Naive thymus-derived CD4-positive, alpha-beta T cell (primary cell): ENCODE data around the gene MVK. TPM values are rescaled to one million over a fixed set of nuclear protein-coding genes. Genes with fewer than 3 reads are reported as not detected.

ENCODE experiments used
- ATAC-seq: fragments of 150-1000 bp; cut with Tn5 transposase; 2 replicates; pipeline ENCODE4 v1.10.0; 2021; ENCODE audit warnings: mild to moderate bottlenecking, moderate library complexity
- CTCF ChIA-PET: fragments of 350-600 bp; sonication (Branson Sonifier 250); formaldehyde crosslinking; loops from one replicate; lab custom pipeline; 2021; ENCODE audit warnings: antibody characterized with exemption; lab: Charles Lee
- POLR2A ChIA-PET: fragments of 350-600 bp; sonication (Branson Sonifier 250); formaldehyde crosslinking; loops from one replicate; lab custom pipeline; 2021; ENCODE audit warnings: antibody characterized with exemption, inconsistent platforms; lab: Charles Lee
- DNase-seq, 9 donors: peaks; one replicate each; pipeline versions ENCODE4 v3.0.0 to v3.0.0-alpha.2; 2020 to 2022; ENCODE audit warnings: mixed read lengths in 1 of 9
- H3K27ac ChIP-seq: one replicate; pipeline ENCODE4 v1.7.0; 2013; ENCODE audit warnings: mild to moderate bottlenecking, low read depth, low read length, moderate library complexity
- H3K27me3 ChIP-seq, 2 donors: one replicate each; pipeline ENCODE4 v1.7.0; 2013; ENCODE audit warnings: low read length in 2 of 2, mild to moderate bottlenecking in 2 of 2, moderate library complexity in 2 of 2; ENCODE audit not compliant: control insufficient read depth in 2 of 2, insufficient read depth in 2 of 2
- H3K36me3 ChIP-seq, 3 experiments: 1 replicate in 2 of 3; 2 replicates in 1 of 3; pipeline ENCODE4 v1.7.0; 2013; ENCODE audit warnings: low read length in 3 of 3, mild to moderate bottlenecking in 3 of 3, moderate library complexity in 1 of 3; ENCODE audit not compliant: insufficient read depth in 3 of 3, control insufficient read depth in 2 of 3
- H3K4me1 ChIP-seq, 2 donors: one replicate each; pipeline ENCODE4 v1.7.0; 2013; ENCODE audit warnings: low read length in 2 of 2, mild to moderate bottlenecking in 2 of 2, moderate library complexity in 1 of 2; ENCODE audit not compliant: control insufficient read depth in 2 of 2, insufficient read depth in 2 of 2
- H3K4me3 ChIP-seq: 2 replicates; pipeline ENCODE4 v1.7.0; 2013; ENCODE audit warnings: mild to moderate bottlenecking, low read length
- H3K9me3 ChIP-seq, 3 experiments: 1 replicate in 2 of 3; 2 replicates in 1 of 3; pipeline ENCODE4 v1.7.0; 2013; ENCODE audit warnings: low read length in 3 of 3; ENCODE audit not compliant: control insufficient read depth in 2 of 3
- H3K27ac Mint-ChIP-seq, 9 donors: one replicate each; pipeline ENCODE4 v1.8.0; 2020 to 2022; ENCODE audit warnings: mixed read lengths in 9 of 9, mild to moderate bottlenecking in 8 of 9, moderate library complexity in 5 of 9, inconsistent platforms in 2 of 9
- H3K27me3 Mint-ChIP-seq, 5 donors: one replicate each; pipeline ENCODE4 v1.8.0; 2021 to 2022; ENCODE audit warnings: mixed read lengths in 5 of 5, mild to moderate bottlenecking in 1 of 5
- H3K36me3 Mint-ChIP-seq, 5 donors: one replicate each; pipeline ENCODE4 v1.8.0; 2020 to 2022; ENCODE audit warnings: mixed read lengths in 5 of 5, mild to moderate bottlenecking in 3 of 5, inconsistent platforms in 1 of 5
- H3K4me1 Mint-ChIP-seq, 7 donors: one replicate each; pipeline ENCODE4 v1.8.0; 2020 to 2022; ENCODE audit warnings: mixed read lengths in 7 of 7, mild to moderate bottlenecking in 3 of 7, inconsistent platforms in 1 of 7
- H3K4me3 Mint-ChIP-seq, 10 donors: one replicate each; pipeline ENCODE4 v1.8.0; 2020 to 2022; ENCODE audit warnings: mild to moderate bottlenecking in 10 of 10, mixed read lengths in 10 of 10, moderate library complexity in 6 of 10, inconsistent platforms in 2 of 10
- H3K9me3 Mint-ChIP-seq, 11 donors: one replicate each; pipeline ENCODE4 v1.8.0; 2020 to 2022; ENCODE audit warnings: mixed read lengths in 11 of 11, mild to moderate bottlenecking in 4 of 11, inconsistent platforms in 1 of 11, moderate library complexity in 1 of 11
- intact Hi-C, 2 donors: fragments of 100-400 bp; cut with micrococcal nuclease; formaldehyde crosslinking; loops; one replicate each; pipeline ENCODE4 v1.15.1; 2023
- polyA plus RNA-seq, 2 donors: library from polyadenylated mRNA; unstranded; fragments of 300-500 nt; fragmentation: Illumina TruSeq; gene quantifications; one replicate each; pipeline ENCODE4 v1.2.3, GENCODE V29; 2021
- total RNA-seq, 6 experiments: library from RNA in 5 of 6; stranded (reverse) in 5 of 6; gene quantifications; 1 replicate in 5 of 6; 2 replicates in 1 of 6; pipeline ENCODE4 v1.2.3 and lab custom pipeline; 2021 to 2026

MVK gene
- total and polyA plus RNA-seq, 7 experiments from 2014 or later = 1.7 to 14.8 (median 11.7) TPM

- no peak for DNase-seq
- Mint-ChIP-seq H3K27ac (no peak overlapping the region), H3K4me3 (no peak overlapping the region), H3K27me3 (no peaks in the 10 kb centered on the region), H3K4me1 (peaks cover 0 to 2% (median 0%) of the 10 kb centered on the region in 7 donors), H3K9me3 (no peaks in the 10 kb centered on the region), H3K36me3 (peaks cover 0 to 4% (median 0%) of the 10 kb centered on the region in 5 donors)
- POLR2A ChIA-PET = interaction anchor here (0.7 kb wide), 1 partner anchor 753 kb away, joined by 3 read pairs; no protein-coding TSS in a partner anchor
- Histone ChIP-seq H3K9me3 (no peaks in the 10 kb centered on the region), H3K27ac (no peak overlapping the region), H3K27me3 (no peaks in the 10 kb centered on the region), H3K4me1 (no peaks in the 10 kb centered on the region), H3K36me3 (peaks cover 0 to 6% (median 0%) of the 10 kb centered on the region in 3 experiments), H3K4me3 (no peak overlapping the region)
- ATAC-seq = no peak
- intact Hi-C loops = no loop called here
- CTCF ChIA-PET = interaction anchor here (0.6 kb wide), 1 partner anchor 15 kb away, joined by 3 read pairs; no protein-coding TSS in a partner anchor
These were observed 17.9 kb upstream of the MVK start for GRCh38 chr12:109555431-109556315.

- Histone ChIP-seq H3K27me3 (no peaks in the 10 kb centered on the region), H3K4me1 (no peaks in the 10 kb centered on the region), H3K9me3 (peaks cover 0 to 2% (median 0%) of the 10 kb centered on the region in 3 experiments), H3K4me3 (no peak overlapping the region), H3K36me3 (peaks cover 0 to 14% (median 0%) of the 10 kb centered on the region in 3 experiments), H3K27ac (no peak overlapping the region)
- ATAC-seq = no peak
- Mint-ChIP-seq H3K36me3 (peaks cover 2 to 12% (median 7%) of the 10 kb centered on the region in 5 donors), H3K4me1 (peaks cover 0 to 2% (median 0%) of the 10 kb centered on the region in 7 donors), H3K27me3 (no peaks in the 10 kb centered on the region), H3K27ac (no peak overlapping the region), H3K9me3 (peaks cover 0 to 7% (median 0%) of the 10 kb centered on the region in 11 donors), H3K4me3 (no peak overlapping the region)
- intact Hi-C loops = no loop called here
- ChIA-PET CTCF (no interaction called here), POLR2A (no interaction called here)
- DNase-seq = no peak
These were observed 16.4 kb upstream of the MVK start for GRCh38 chr12:109557200-109557599.

GRCh38 chr12:109557805-109558204 lies 15.8 kb upstream of the MVK start:
- H3K36me3 ChIP-seq = peaks cover 0 to 20% (median 0%) of the 10 kb centered on the region in 3 experiments
- Mint-ChIP-seq H3K27me3 (no peaks in the 10 kb centered on the region), H3K27ac (peak overlapping the region in 1 of 9 donors; percentile 21), H3K4me3 (no peak overlapping the region), H3K4me1 (no peaks in the 10 kb centered on the region), H3K9me3 (peaks cover 0 to 11% (median 0%) of the 10 kb centered on the region in 11 donors), H3K36me3 (peaks cover 5 to 18% (median 13%) of the 10 kb centered on the region in 5 donors)
- ATAC-seq (no peak), DNase-seq (no peak)
- no peaks in the 10 kb centered on the region for H3K4me1 ChIP-seq
- CTCF ChIA-PET = no interaction called here
- intact Hi-C loops = no loop called here
- no peaks in the 10 kb centered on the region for H3K27me3 ChIP-seq
- no peak overlapping the region for H3K4me3 ChIP-seq
- H3K27ac ChIP-seq = no peak overlapping the region
- H3K9me3 ChIP-seq = peaks cover 0 to 8% (median 0%) of the 10 kb centered on the region in 3 experiments
- POLR2A ChIA-PET = no interaction called here

- H3K36me3 Mint-ChIP-seq = peaks cover 5 to 25% (median 13%) of the 10 kb centered on the region in 5 donors
- peaks cover 0 to 11% (median 0%) of the 10 kb centered on the region in 11 donors for H3K9me3 Mint-ChIP-seq
- Histone ChIP-seq H3K4me1 (no peaks in the 10 kb centered on the region), H3K27me3 (no peaks in the 10 kb centered on the region), H3K4me3 (no peak overlapping the region), H3K36me3 (peaks cover 0 to 28% (median 0%) of the 10 kb centered on the region in 3 experiments), H3K9me3 (peaks cover 0 to 8% (median 0%) of the 10 kb centered on the region in 3 experiments), H3K27ac (no peak overlapping the region)
- DNase-seq (no peak), ATAC-seq (no peak)
- no peak overlapping the region for H3K27ac Mint-ChIP-seq
- intact Hi-C loops = no loop called here
- no peaks in the 10 kb centered on the region for H3K4me1 Mint-ChIP-seq
- ChIA-PET POLR2A (no interaction called here), CTCF (no interaction called here)
- H3K27me3 Mint-ChIP-seq = no peaks in the 10 kb centered on the region
- no peak overlapping the region for H3K4me3 Mint-ChIP-seq
These were observed 15.0 kb upstream of the MVK start for GRCh38 chr12:109558374-109559199.

- Mint-ChIP-seq H3K9me3 (peaks cover 0 to 11% (median 0%) of the 10 kb centered on the region in 11 donors), H3K27ac (no peak overlapping the region), H3K27me3 (no peaks in the 10 kb centered on the region), H3K4me1 (no peaks in the 10 kb centered on the region), H3K4me3 (no peak overlapping the region), H3K36me3 (peaks cover 5 to 29% (median 13%) of the 10 kb centered on the region in 5 donors)
- intact Hi-C loops = no loop called here
- H3K9me3 ChIP-seq = peaks cover 0 to 8% (median 0%) of the 10 kb centered on the region in 3 experiments
- H3K27me3 ChIP-seq = no peaks in the 10 kb centered on the region
- ATAC-seq (no peak), DNase-seq (no peak)
- H3K4me1 ChIP-seq = no peaks in the 10 kb centered on the region
- ChIA-PET CTCF (no interaction called here), POLR2A (no interaction called here)
- H3K4me3 ChIP-seq = no peak overlapping the region
- peaks cover 0 to 34% (median 0%) of the 10 kb centered on the region in 3 experiments for H3K36me3 ChIP-seq
- H3K27ac ChIP-seq = no peak overlapping the region
These were observed 14.4 kb upstream of the MVK start for GRCh38 chr12:109559200-109559505.

- Histone ChIP-seq H3K27ac (no peak overlapping the region), H3K27me3 (no peaks in the 10 kb centered on the region), H3K36me3 (peaks cover 0 to 34% (median 0%) of the 10 kb centered on the region in 3 experiments), H3K9me3 (peaks cover 0 to 8% (median 0%) of the 10 kb centered on the region in 3 experiments), H3K4me1 (no peaks in the 10 kb centered on the region), H3K4me3 (no peak overlapping the region)
- Mint-ChIP-seq H3K36me3 (peaks cover 5 to 31% (median 13%) of the 10 kb centered on the region in 5 donors), H3K4me1 (no peaks in the 10 kb centered on the region), H3K9me3 (peaks cover 0 to 11% (median 0%) of the 10 kb centered on the region in 11 donors), H3K27ac (no peak overlapping the region), H3K4me3 (no peak overlapping the region), H3K27me3 (no peaks in the 10 kb centered on the region)
- CTCF ChIA-PET = no interaction called here
- intact Hi-C loops = no loop called here
- DNase-seq (no peak), ATAC-seq (no peak)
- POLR2A ChIA-PET = no interaction called here
These were observed 14.0 kb upstream of the MVK start for GRCh38 chr12:109559601-109560000.
